GM21619 (cell line): Measurements from ENCODE around the gene IDH3B.
"Not testable (repeated sequence)": the region's sequence is repeated elsewhere in the genome, so short reads cannot be mapped to it uniquely, and the experiment has no call there.

Experiments used
- ATAC-seq: cut with Tn5 transposase; IDR thresholded peaks from one replicate; pipeline ENCODE4 v1.9.1; 2021; ENCODE audit not compliant: unreplicated experiment

IDH3B gene

DNA sequence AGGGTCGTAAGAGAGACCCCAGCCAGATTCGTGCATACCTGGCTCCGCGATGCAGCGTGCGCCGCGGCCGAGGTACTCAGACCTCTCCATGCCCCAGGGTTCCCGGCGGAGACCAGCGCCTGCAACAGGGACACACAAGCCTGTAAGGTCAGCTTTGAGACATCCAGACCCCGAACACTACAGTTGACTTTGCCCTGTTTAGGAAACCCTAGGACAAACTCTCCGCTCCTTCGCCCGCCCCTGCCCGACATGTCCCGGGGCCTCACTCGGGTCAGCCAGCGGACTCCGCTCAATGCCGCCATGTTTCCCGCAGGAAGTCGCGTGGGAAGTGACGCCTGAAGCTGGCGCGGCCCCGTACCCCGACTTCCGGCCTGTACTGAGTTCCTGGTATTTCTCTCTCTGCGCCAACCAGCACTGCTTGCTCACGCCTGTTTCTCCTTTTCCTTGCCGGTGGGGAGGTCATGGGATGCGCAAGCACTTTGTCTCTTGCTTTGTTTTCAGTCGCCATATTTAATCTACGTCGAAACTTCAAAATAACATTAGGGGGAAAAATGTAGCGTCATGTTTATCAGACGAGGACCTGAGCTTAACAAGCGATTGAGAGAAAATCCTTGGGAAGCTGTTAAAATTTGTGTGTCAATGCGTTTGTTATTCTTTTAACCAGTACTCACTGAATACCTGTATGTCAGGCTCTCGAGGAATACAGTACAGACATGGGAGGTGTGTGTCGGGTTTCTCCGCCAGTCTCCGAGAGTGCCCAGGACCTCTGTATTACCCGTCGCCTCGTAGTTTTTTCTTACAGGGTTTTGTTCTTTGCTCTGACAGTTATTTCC is at the start of gene IDH3B:
Gene IDH3B (minus strand): TSS at position 330 of the 833 bp plus-strand sequence. CDS start 28 bp downstream, at position 302.
- ATAC-seq: peak; percentile 84

DNA sequence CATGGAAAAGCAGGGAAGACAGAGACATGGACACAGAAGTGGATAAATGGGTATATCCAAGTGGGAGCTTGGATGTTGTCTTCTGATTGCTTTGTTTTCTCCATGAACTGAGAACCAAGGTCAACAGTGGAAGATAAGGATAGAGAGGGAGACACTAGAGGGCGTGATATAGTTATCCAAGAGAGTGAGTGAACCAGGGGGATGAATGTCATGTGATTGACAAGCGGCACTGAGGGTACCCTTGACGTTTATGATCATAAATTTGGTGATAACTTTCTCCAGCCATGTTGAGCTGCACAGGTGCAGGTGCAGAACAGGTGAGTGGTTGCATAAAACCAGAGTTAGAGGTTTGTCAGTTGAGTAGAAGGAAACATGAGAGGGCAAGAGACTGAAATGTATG is 49.3 kb upstream of the IDH3B start:
- no peak for ATAC-seq

DNA sequence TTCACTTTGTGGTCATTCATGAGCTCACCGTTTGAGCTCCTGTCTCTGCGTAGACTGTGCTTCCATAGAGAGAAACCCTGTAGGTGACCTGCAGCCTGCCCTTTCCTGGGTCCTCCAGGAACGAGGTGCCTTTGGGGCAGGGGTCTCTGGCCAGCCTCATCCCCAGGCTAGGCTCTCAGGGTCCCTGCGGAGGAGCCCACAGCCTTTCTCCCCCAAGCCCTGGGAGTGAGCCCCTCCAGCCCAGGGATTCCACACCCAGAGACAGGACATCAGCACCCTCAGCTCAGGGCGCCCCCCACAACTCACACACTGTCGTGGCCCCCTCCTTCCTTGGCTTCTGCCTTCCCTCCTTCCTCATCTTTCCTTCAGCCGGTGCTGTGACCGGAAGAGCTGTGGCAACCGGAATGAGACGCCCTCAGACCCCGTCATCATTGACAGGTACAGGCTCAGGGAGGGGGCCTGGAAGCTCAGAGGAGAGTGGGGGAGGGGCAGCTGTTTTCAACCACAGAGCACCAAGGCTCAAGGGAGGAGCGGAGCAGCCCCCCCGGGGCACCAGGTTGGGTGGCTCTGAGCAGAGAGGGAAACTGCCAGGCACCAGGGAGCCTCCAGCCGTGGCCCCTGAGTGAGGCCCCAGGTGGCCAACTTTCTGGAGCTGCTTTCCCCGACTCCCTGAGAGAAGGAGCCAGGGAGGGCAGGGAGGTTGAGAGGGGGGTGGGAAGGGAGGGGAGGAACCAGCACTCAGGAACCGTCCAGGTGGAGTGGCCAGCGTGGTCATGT is 45.4 kb upstream of the IDH3B start:
- ATAC-seq: no peak

DNA sequence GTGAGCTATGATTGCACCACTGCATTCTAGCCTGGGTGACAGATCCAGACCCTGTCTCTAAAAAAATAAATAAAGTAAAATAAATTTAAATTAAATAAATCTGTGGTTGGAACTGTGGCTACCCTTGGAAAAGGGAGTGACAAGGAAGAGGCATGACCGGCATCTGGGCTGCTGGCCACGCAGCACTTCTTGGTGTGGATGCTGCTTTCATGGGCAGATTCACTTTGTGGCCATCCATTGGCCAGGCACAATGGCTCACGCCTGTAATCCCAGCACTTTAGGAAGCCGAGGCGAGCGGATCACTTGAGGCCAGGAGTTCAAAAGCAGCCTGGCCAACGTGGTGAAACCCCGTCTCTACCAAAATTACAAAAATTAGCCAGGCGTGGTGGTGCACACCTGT is 44.6 kb upstream of the IDH3B start:
- no peak for ATAC-seq

DNA sequence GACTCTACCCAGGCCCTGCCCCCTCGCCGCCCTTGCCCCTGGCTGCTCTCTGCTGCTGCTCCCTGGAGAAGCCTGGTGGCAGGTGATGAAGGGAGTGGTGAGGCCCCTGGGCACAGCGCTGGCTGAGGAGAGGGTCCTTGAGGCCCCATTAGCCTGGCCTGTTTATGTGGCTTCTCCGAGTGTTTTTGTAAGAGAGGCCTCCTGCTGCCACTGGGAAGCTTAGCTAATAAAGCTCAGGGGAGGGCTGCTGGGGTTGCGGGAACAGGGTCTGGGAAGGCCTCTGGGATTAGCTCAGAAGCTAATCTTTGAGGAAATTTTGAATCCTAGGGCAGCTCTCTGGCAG is 44.0 kb upstream of the IDH3B start:
- ATAC-seq: no peak

DNA sequence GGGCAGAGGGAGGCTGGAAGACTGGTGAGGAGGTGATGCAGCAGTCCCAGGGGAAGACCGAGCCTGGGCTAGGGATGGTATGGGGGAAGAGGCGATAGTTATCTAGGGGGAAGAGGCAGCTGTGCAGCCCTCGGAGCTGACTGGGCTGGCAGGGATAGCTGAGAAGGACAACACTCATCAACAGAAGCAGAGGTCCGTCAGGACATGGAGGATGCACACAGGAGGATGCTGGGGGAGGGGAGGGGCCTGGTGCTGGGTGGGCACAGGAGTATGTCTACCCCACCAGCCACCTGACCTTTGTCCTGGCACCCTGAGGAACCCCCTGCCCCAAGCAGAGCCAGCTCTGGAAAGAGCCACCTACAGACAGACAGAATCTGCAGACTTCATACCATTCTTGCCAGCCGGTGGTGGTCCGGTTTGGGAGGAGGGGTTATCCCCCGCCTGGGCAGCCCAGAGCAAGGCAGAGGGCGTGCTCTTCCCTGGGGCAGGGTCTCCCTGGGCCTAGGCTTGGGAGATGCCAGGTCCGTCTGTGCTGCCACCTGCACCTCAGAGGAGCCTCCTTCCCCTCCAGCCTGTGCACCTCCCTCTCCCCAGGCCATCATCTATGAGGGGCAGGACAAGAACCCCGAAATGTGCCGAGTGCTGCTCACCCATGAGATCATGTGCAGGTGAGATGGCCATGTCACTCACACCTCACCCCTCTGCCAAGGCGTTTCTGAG is 43.5 kb upstream of the IDH3B start:
- no peak for ATAC-seq

DNA sequence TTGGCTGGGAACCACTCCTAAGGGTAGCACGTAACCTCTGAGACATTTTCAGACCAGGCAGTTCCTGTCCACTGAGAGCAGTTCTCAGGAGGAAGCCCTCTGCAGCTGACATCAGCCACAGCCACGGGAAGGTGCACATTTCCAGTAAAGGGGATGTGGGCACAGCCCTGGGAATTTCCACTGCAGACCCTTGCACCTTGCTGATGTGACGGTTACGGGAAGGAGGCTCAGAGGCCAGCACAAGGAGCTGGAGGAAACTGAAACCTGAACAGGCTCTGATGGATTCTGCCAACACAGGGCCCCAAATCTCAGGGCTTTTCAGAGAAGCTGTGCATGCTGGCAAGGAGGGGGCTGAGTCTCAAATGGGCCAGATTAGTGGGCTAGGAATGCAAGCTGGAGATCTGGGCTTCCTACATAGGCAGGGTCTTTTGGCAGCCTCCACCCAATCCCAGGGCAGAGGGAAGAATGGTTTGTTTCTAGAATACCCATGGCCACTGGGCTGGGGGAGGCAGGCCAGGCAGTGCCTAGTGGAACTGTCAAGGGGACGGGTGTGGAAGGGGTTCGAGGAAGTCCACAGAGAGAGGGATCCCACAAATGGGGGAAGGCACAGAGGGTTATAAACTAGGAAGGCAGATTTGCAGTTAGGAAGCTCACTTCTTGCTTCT is 42.8 kb upstream of the IDH3B start:
- ATAC-seq: no peak

DNA sequence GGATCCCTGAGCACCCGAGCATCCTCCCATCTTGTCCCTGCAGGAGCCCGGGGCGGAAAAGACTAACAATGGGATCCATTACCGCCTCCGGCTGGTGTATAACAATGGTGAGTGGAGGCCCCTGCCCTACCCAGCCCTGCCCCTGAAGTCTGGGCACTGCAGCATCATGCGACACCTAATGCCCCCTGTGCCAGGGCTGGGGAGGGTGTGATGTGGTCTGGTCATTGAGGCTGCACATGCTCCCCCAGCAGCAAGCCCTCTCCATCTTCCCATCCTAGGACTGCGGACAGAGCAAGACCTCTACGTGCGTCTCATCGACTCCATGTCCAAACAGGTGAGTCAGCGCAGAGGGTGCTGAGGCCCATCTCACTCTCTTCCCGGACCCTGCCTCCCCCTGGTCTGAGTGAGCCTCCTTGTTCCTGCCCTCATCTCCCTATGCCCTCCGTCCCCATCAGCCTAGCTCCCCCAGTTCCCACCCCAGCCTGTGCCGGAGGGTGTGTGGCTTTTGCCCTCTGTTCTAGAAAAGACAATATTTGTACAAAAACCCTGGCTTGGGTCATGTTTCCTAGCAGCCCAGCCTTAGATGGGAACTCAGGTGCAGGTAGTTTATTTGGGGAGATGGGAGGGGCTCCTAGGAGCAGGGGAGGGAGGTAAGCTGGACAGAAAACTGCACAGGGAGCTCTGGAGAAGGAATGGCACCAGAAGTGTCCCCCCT is 42.1 kb upstream of the IDH3B start:
- ATAC-seq: no peak

DNA sequence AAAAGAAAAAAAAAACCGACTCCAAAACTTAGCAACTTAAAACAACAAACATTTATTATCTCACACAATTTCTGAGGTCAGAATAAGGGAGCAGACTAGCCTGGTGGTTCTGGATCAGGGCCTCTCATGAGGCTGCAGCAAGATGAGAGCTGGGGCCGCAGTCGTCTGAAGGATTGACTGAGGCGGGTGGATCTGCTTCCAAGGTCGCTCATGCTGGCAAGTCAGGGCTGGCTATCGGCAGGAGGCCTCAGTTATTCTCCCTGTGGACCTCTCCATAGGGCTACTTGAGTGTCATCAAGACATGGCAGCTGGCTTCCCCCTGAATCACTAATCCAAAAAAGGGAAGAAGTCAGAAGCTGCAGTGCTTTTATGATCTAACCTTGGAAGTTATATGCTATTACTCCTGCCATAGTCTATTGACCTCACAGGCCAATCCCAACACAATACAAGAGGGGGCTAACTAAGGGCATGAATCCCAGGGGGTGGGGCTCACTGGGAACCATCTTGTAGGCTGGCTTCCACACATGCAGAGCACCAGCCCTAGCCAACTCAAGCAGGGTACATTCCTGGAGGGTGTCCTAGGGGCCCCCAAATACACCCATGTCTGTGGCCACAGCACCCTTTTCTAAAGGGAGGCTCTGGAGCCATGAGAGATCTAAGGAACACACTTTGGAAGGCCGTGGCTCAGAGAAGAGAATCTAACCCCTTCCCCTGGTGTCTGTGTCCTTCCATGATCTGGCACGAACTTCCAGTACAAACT is 39.9 kb upstream of the IDH3B start:
- no peak for ATAC-seq

DNA sequence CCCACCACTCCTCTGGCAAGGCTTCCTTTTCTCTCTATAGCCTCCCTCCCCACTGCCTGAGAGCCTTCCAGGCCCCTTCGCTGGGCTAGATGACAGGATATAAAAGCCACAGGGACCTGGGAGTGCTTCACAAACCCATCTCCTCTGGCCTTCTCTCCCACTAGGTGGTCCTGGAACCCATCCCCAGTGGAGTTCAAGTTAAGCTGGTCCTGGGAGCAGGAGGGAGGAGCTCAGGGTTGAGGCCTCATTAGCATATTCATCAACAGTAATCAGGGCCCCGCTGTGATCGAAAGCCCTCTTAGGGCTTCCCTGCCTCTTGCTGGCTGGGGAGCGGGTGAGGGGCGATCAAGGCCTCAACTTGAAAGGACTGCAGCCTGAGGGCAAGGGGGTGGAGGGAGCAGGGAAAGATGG is 37.7 kb upstream of the IDH3B start:
- ATAC-seq: no peak

DNA sequence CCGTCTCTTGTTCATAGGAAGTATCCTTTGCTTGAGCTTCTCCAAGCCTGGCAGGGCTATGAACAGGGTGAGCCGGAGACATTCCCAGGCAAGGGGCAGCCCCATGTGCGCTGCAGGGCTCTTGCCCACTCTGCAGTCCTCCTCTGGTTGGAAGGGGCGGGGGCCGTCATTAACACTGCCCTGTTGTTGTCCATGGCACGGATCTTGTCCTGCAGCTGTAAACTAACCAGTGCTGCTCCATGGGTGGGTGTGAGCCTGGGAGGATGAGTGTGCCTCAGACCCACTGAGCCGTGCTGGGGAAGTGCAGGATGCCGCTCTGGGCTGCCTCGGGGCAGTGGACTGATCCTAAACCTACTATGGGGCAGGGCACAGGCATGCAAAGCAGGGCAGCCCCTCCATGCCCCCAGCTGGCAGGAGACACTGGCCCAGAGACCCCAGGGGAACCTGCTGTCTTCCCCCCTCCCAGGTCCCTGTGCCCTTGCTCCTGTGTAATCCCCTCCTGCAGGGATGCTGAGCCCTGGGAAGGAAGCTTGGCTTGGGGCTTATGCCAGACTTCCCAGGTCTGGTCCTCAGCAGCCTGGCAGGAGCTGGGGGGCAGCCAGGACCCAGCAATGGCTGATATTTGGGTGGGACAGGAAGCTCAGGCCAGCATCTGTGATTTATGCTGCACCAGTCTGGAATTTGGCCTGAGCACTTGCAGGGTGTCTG is 37.1 kb upstream of the IDH3B start:
- ATAC-seq: no peak

DNA sequence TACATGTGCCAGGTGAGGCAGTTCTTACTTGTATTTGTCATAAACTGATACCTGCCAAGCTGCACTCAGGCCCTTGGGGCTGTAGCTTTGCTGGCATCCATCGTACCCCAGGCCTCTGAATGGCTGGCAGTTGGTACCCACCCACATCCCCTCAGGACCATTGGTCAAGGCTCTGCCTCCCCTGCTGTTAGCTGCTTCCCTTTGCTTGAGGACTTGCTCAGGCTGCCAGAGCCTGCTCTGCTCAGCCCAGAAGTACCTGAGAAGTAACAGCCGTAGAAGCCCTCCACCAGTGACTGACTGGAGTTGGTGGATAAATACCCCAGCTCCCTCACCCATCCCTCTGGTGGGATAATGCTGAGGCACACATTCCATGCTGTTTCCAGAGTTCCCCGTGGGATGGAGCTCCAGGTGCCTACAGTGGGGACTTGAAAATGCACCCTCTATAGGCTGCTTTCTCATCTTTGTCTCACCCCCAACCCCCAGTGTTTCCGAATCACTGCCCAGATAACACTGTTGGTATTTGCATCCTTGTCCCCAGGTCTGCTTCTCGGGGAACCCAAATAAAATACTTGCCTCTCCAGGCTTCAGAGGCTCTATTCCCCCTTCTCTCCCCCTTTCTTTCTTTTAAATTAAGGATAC is 35.9 kb upstream of the IDH3B start:
- no peak for ATAC-seq

DNA sequence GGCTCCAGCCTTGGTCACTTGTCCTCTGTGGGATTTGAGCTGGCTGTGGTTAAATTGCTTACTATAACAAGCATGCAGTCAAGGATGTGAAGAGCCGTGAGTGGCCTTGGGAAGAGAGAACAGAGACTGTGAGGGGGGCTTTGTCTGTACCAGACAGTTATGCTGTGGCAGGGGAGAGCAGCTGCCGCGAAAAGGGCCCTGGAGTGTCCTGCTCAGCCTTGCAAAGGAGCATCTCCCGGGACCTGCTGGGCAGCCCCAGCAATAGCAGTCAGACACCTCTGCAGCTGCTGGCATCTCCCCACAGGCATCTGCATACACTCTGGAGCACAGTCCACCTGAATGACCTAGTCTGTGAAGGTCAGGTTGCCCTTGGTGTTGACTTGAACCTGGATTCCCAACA is 34.9 kb upstream of the IDH3B start:
- no peak for ATAC-seq

DNA sequence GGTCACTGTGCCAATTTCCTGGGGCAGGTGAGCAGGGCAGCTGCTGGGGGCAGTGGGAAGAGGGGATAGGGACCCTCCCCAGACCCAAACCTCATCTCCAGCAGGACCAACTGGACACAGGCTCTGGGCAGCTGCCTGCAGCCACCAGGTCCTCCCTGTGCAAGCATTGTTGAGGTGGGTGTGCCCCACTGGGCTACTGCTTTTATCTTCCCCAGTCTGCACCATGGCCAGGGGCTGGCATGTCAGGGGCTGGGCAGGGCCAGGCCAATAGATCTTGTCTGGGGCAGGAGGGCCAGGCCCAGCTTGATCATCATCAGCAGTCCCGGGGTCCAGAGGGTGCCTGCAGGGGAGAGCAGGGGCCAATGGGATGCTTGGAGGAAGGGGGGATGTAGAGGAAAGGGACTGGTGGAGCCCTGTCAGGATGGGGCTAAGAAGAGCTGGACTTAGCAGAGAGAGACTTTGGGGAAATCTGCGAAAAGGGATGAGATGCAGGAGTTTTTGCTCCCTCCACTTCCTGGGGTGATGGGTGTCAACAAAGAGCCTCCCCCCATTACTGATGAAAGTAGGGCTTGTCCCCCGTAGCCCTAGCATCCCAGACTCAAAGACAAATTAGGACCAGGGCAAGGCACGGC is 34.3 kb upstream of the IDH3B start:
- no peak for ATAC-seq

DNA sequence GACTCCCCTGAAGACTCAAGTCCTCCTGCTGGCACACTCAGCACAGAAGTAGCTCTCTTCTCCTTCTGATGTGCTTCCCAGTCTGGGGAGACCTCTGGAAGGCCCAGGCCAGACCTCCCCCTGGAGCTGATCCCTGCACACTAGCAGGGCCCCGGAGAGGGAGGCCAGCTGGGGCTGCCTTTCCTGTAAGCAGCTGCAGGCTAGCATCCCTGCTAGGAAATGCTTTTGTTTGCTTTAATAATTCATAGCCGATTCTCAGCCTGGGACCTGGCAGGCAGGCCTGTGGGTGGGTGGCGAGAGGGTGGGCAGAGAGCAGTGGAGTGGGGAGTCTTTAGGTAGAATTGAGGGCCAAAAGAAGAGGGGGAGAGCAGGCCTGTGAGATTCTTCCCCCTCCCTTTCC is 33.8 kb upstream of the IDH3B start:
- no peak for ATAC-seq

DNA sequence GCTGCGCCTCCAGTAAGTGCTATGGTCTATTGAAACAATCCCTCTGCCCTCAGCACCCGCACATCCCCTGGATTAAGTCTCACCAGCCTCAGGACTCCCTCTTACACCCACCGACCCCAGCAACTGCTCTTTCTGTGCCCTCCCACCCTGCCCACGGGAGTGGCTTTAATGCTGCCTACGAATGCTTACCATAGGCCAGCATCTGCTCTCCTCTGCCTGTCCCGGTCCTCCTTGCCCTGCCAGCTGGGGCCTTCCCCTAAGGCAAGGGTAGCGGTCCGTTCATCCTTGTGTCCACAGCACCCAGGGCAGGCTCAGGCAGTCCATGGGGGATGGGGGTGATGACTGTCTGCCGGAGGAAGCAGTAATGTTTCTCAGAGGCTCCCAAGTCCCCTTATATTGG is 32.6 kb upstream of the IDH3B start:
- ATAC-seq: no peak

DNA sequence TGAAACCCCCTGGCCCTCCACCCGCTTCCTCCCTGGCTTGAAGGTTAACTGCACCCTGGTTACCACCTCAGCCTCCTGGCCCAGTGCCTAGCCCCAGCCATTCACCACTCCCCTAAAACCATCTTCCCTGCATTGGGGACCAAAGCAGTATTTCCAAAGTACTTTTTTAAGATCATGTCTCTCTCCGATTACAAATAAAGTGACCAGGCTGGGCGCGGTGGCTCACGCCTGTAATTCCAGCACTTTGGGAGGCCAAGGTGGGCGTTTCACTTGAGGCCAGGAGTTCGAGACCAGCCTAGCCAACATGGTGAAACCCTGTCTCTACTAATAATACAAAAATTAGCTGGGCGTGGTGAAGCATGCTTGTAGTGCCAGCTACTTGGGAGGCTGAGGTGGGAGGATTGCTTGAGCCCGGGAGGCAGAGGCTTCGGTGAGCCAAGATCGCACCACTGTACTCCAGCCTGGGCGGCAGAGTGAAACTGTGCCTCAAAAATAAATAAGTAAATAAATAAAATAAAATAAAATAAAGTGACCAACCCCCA is 32.0 kb upstream of the IDH3B start:
- not testable (repeated sequence) for ATAC-seq
